HG03432 (cell line): ENCODE measurements around the gene TAB2.

Experiments used
- ATAC-seq: cut with Tn5 transposase; IDR thresholded peaks from one replicate; pipeline ENCODE4 v1.9.1; 2021; ENCODE audit warnings: mild to moderate bottlenecking, moderate library complexity; ENCODE audit not compliant: unreplicated experiment

TAB2 gene

GRCh38 chr6:149364557-149364956 is 47.0 kb downstream of the TAB2 start:
- ATAC-seq, result no peak

GRCh38 chr6:149365197-149365596 is 47.7 kb downstream of the TAB2 start:
- ATAC-seq, result no peak

GRCh38 chr6:149366267-149366921 is 48.9 kb downstream of the TAB2 start:
- no peak for ATAC-seq

GRCh38 chr6:149368065-149368464 is 50.6 kb downstream of the TAB2 start:
- peak; percentile 75 for ATAC-seq

GRCh38 chr6:149371154-149371553 is 53.6 kb downstream of the TAB2 start:
- no peak for ATAC-seq

- no peak for ATAC-seq
Observed at GRCh38 chr6:149372062-149372461, 54.5 kb downstream of the TAB2 start.

- no peak for ATAC-seq
Observed at GRCh38 chr6:149373511-149373910, 56.0 kb downstream of the TAB2 start.

- ATAC-seq, result no peak
Observed at GRCh38 chr6:149379977-149380376, 62.5 kb downstream of the TAB2 start.

- no peak for ATAC-seq
Observed at GRCh38 chr6:149380523-149380922, 63.0 kb downstream of the TAB2 start.

GRCh38 chr6:149383371-149383770 is 65.9 kb downstream of the TAB2 start:
- ATAC-seq, result no peak

GRCh38 chr6:149384464-149384863 is 67.0 kb downstream of the TAB2 start:
- no peak for ATAC-seq

- no peak for ATAC-seq
Observed at GRCh38 chr6:149385998-149386646, 68.6 kb downstream of the TAB2 start.

- no peak for ATAC-seq
Observed at GRCh38 chr6:149387779-149388512, 70.4 kb downstream of the TAB2 start.

GRCh38 chr6:149389509-149390297 is 72.2 kb downstream of the TAB2 start:
- no peak for ATAC-seq

- no peak for ATAC-seq
Observed at GRCh38 chr6:149392093-149392492, 74.6 kb downstream of the TAB2 start.

- ATAC-seq, result no peak
Observed at GRCh38 chr6:149392535-149392934, 75.0 kb downstream of the TAB2 start.

- ATAC-seq, result no peak
Observed at GRCh38 chr6:149393002-149393679, 75.6 kb downstream of the TAB2 start.

- ATAC-seq, result no peak
Observed at GRCh38 chr6:149395185-149395584, 77.7 kb downstream of the TAB2 start.

GRCh38 chr6:149397384-149397783 is 79.9 kb downstream of the TAB2 start:
- ATAC-seq, result no peak

- ATAC-seq, result no peak
Observed at GRCh38 chr6:149400050-149400449, 82.5 kb downstream of the TAB2 start, which contains the start of gene SUMO4. TSS of gene SUMO4 (plus strand) at chr6:149400262. CDS start at chr6:149400392, 130 bp downstream.

GRCh38 chr6:149403534-149403933 is 86.0 kb downstream of the TAB2 start:
- ATAC-seq, result no peak
